Measurements from ENCODE around the gene SMYD3. TPM values are rescaled to one million over a fixed set of nuclear protein-coding genes. Genes with fewer than 3 reads are reported as not detected.

SMYD3 gene
- total and polyA plus RNA-seq, 2 donors (not counting 1 experiment from before 2014, with no cell fraction given): 69.4 to 83.1 TPM

GRCh38 chr1:246184503-246184902, 322.6 kb downstream of the SMYD3 start:
- Histone ChIP-seq H3K4me1 (ENCODE audit: control insufficient read depth, extremely low read depth, insufficient read depth, low read length) (no peaks in the 10 kb centered on the region), H4K20me1 (ENCODE audit: control insufficient read depth, extremely low read depth, insufficient read depth, low read length) (no peaks in the 10 kb centered on the region), H3K27ac (ENCODE audit: insufficient read depth, low read length) (no peak overlapping the region), H3K27me3 (ENCODE audit: control insufficient read depth, insufficient read depth, low read length) (no peaks in the 10 kb centered on the region), H3K79me2 (ENCODE audit: control insufficient read depth, insufficient read depth, low read length) (no peaks in the 10 kb centered on the region), H3K36me3 (ENCODE audit: control insufficient read depth, insufficient read depth, low read length) (no peaks in the 10 kb centered on the region), H3K9me3 (ENCODE audit: control insufficient read depth, insufficient read depth, low read depth, low read length) (no peaks in the 10 kb centered on the region), H3K4me2 (ENCODE audit: extremely low read depth, insufficient read depth, low read length) (no peak overlapping the region), H3K9ac (ENCODE audit: insufficient read depth, low read length) (no peak overlapping the region), H3K4me3 (replicated peaks in 1 of 4; ENCODE audit: control extremely low read depth in 1 of 4, insufficient read depth in 1 of 4, low read depth in 3 of 4, low read length in 4 of 4) (no peak overlapping the region), H2AFZ (ENCODE audit: low read length) (no peak overlapping the region)
- DNase-seq (ENCODE audit: low read depth in 2 of 2): no peak
- no peak for TF ChIP-seq EZH2 (IDR thresholded peaks at IDR 0.05; ENCODE audit: low read length, missing control alignments)
- TF ChIP-seq CTCF (conservative IDR thresholded peaks at IDR 0.05 in 1 of 2, IDR thresholded peaks at IDR 0.05 in 1 of 2; ENCODE audit: low read depth in 1 of 2, low read length in 2 of 2): no peak

- DNase-seq (ENCODE audit: low read depth in 2 of 2): no peak
- Histone ChIP-seq H4K20me1 (ENCODE audit: control insufficient read depth, extremely low read depth, insufficient read depth, low read length) (no peaks in the 10 kb centered on the region), H3K9me3 (ENCODE audit: control insufficient read depth, insufficient read depth, low read depth, low read length) (no peaks in the 10 kb centered on the region), H3K27me3 (ENCODE audit: control insufficient read depth, insufficient read depth, low read length) (no peaks in the 10 kb centered on the region), H3K79me2 (ENCODE audit: control insufficient read depth, insufficient read depth, low read length) (no peaks in the 10 kb centered on the region), H3K4me2 (ENCODE audit: extremely low read depth, insufficient read depth, low read length) (no peak overlapping the region), H2AFZ (ENCODE audit: low read length) (no peak overlapping the region), H3K4me3 (replicated peaks in 1 of 4; ENCODE audit: control extremely low read depth in 1 of 4, insufficient read depth in 1 of 4, low read depth in 3 of 4, low read length in 4 of 4) (no peak overlapping the region), H3K9ac (ENCODE audit: insufficient read depth, low read length) (no peak overlapping the region), H3K4me1 (ENCODE audit: control insufficient read depth, extremely low read depth, insufficient read depth, low read length) (peaks cover 2% of the 10 kb centered on the region), H3K27ac (ENCODE audit: insufficient read depth, low read length) (no peak overlapping the region), H3K36me3 (ENCODE audit: control insufficient read depth, insufficient read depth, low read length) (no peaks in the 10 kb centered on the region)
- TF ChIP-seq CTCF (conservative IDR thresholded peaks at IDR 0.05 in 1 of 2, IDR thresholded peaks at IDR 0.05 in 1 of 2; ENCODE audit: low read depth in 1 of 2, low read length in 2 of 2) (no peak), EZH2 (IDR thresholded peaks at IDR 0.05; ENCODE audit: low read length, missing control alignments) (no peak)
These were observed 324.8 kb downstream of the SMYD3 start for GRCh38 chr1:246182149-246182851.

GRCh38 chr1:246181241-246181640, 325.8 kb downstream of the SMYD3 start:
- no peak overlapping the region for H3K4me2 ChIP-seq (ENCODE audit: extremely low read depth, insufficient read depth, low read length)
- H2AFZ ChIP-seq (ENCODE audit: low read length): no peak overlapping the region
- no peak overlapping the region for H3K27ac ChIP-seq (ENCODE audit: insufficient read depth, low read length)
- no peaks in the 10 kb centered on the region for H3K36me3 ChIP-seq (ENCODE audit: control insufficient read depth, insufficient read depth, low read length)
- no peak for TF ChIP-seq CTCF (conservative IDR thresholded peaks at IDR 0.05 in 1 of 2, IDR thresholded peaks at IDR 0.05 in 1 of 2; ENCODE audit: low read depth in 1 of 2, low read length in 2 of 2)
- no peak for TF ChIP-seq EZH2 (IDR thresholded peaks at IDR 0.05; ENCODE audit: low read length, missing control alignments)
- no peaks in the 10 kb centered on the region for H3K9me3 ChIP-seq (ENCODE audit: control insufficient read depth, insufficient read depth, low read depth, low read length)
- no peaks in the 10 kb centered on the region for H3K79me2 ChIP-seq (ENCODE audit: control insufficient read depth, insufficient read depth, low read length)
- no peak overlapping the region for H3K4me3 ChIP-seq (replicated peaks in 1 of 4; ENCODE audit: control extremely low read depth in 1 of 4, insufficient read depth in 1 of 4, low read depth in 3 of 4, low read length in 4 of 4)
- H3K27me3 ChIP-seq (ENCODE audit: control insufficient read depth, insufficient read depth, low read length): no peaks in the 10 kb centered on the region
- H3K9ac ChIP-seq (ENCODE audit: insufficient read depth, low read length): no peak overlapping the region
- no peak for DNase-seq (ENCODE audit: low read depth in 2 of 2)
- peaks cover 2% of the 10 kb centered on the region for H3K4me1 ChIP-seq (ENCODE audit: control insufficient read depth, extremely low read depth, insufficient read depth, low read length)
- no peaks in the 10 kb centered on the region for H4K20me1 ChIP-seq (ENCODE audit: control insufficient read depth, extremely low read depth, insufficient read depth, low read length)
